ENCODE results near the gene SCN1A.

DNA sequence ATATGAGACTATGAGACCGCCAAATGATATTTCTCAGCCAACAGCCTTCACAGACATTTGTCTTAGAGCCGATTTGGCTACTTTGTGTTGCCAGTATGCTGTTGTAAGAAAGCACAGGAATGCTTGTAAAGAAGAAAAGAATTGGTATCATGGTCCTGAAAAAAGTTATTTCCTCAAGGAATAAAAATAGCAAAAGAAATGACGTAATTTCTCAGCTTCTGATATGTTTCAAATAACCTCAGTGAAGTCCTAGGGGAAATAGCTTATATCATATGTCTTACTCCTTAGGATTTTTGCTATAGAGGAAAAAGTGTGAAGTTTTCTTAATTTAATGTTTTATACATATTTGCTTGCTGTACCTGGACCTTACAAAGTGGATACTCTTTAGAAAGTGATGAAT is 23.0 kb downstream of the SCN1A start:
- TF ChIP-seq, protein P1, sequence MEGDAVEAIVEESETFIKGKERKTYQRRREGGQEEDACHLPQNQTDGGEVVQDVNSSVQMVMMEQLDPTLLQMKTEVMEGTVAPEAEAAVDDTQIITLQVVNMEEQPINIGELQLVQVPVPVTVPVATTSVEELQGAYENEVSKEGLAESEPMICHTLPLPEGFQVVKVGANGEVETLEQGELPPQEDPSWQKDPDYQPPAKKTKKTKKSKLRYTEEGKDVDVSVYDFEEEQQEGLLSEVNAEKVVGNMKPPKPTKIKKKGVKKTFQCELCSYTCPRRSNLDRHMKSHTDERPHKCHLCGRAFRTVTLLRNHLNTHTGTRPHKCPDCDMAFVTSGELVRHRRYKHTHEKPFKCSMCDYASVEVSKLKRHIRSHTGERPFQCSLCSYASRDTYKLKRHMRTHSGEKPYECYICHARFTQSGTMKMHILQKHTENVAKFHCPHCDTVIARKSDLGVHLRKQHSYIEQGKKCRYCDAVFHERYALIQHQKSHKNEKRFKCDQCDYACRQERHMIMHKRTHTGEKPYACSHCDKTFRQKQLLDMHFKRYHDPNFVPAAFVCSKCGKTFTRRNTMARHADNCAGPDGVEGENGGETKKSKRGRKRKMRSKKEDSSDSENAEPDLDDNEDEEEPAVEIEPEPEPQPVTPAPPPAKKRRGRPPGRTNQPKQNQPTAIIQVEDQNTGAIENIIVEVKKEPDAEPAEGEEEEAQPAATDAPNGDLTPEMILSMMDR (conservative IDR thresholded peaks at IDR 0.05; ENCODE audit: low read length) = no peak
- TF ChIP-seq EZH2phosphoT487 (IDR thresholded peaks at IDR 0.05; ENCODE audit: borderline replicate concordance) = no peak

All from Loucy (cell line).